Measurements from ENCODE around the gene NDC80.

DNA sequence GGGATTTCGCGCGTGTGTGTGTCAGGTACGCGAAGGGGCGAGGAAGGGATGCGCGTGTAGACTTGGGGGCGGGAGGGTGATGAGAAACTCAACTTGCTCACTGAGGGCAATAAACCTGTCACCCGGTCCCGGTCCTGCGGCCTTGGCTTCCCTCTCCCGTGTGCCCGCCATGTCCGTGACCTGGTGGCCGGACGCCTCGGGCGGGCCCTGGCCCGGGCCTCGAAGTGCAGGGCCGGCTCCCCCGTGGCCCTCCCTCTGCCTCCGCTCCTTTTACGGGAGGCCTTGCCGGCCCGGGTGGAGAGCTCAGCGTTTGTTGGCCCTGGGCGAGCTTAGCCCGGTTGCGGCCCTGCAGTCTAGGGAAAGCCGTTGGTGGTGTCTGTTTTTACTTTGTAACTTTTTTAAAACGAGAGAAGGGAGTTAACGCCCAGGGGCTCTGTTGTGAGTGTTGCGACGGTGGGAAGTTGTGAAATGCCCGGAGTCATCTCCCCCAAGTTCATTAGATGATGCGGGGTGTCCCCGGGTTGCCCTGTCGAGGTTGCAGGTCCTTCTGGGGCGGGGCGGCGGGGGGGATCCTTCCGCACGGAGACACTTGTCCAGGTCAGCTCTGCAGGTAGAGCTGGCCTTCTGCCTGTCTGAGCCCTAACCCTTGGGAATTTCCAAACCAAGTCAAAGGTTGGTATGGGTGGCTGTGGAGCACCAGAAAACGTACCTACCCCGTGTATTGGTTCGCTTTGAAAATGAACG, 85.1 kb downstream of the NDC80 start:
- TF ChIP-seq, protein P1, sequence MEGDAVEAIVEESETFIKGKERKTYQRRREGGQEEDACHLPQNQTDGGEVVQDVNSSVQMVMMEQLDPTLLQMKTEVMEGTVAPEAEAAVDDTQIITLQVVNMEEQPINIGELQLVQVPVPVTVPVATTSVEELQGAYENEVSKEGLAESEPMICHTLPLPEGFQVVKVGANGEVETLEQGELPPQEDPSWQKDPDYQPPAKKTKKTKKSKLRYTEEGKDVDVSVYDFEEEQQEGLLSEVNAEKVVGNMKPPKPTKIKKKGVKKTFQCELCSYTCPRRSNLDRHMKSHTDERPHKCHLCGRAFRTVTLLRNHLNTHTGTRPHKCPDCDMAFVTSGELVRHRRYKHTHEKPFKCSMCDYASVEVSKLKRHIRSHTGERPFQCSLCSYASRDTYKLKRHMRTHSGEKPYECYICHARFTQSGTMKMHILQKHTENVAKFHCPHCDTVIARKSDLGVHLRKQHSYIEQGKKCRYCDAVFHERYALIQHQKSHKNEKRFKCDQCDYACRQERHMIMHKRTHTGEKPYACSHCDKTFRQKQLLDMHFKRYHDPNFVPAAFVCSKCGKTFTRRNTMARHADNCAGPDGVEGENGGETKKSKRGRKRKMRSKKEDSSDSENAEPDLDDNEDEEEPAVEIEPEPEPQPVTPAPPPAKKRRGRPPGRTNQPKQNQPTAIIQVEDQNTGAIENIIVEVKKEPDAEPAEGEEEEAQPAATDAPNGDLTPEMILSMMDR (IDR thresholded peaks at IDR 0.05) = no peak
- TF ChIP-seq POLR2A (IDR thresholded peaks at IDR 0.05) = no peak

Measured in right lobe of liver (tissue), 4 donors.